DMS 273 (cell line): Measurements from ENCODE around the gene MOB3B.
"Not testable (repeated sequence)": the region's sequence is repeated elsewhere in the genome, so short reads cannot be mapped to it uniquely, and the experiment has no call there.

ENCODE experiments used
- DNase-seq: peaks from one replicate; lab custom pipeline; 2025; ENCODE audit not compliant: unreplicated experiment; lab: John Stamatoyannopoulos, UW

MOB3B gene

DNA sequence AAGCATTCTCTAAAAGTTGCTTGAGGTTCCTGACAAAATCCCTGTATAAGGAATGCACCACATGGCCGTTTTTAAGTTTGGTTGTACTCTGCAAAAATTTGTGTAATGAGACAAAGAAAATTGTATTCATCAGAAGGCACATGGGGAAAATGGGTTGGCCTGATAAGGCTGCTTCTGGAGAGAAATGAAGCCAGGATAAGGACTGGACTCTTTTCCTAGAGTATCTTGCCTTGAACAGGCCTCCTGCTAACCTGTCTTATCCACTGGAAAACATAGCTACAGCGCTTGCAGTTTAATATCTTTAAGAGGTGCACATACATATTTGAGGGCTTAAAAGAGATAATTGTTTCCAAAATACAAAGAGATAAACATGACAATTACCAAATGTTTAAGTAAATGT lies 46.9 kb downstream of the MOB3B start:
- peak; percentile 30 for DNase-seq

DNA sequence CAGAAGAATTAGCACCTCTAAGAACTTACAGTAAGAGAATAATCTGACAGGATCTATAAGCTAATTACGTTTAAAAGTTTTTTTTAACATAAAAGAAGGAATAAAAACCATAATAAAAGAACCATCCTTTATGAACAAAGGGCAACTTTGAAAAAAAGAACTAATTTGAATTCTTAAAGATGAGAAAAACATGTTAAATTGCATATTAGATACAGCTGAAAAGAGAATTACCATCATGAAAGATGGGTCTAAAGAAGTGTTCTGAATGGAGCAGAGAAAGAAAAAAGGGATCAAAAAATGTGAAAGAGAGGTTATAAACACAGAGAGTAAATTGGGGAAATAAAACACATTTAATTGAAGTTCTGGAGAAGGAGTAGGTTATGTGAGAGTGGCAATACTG lies 51.3 kb downstream of the MOB3B start:
- no peak for DNase-seq

DNA sequence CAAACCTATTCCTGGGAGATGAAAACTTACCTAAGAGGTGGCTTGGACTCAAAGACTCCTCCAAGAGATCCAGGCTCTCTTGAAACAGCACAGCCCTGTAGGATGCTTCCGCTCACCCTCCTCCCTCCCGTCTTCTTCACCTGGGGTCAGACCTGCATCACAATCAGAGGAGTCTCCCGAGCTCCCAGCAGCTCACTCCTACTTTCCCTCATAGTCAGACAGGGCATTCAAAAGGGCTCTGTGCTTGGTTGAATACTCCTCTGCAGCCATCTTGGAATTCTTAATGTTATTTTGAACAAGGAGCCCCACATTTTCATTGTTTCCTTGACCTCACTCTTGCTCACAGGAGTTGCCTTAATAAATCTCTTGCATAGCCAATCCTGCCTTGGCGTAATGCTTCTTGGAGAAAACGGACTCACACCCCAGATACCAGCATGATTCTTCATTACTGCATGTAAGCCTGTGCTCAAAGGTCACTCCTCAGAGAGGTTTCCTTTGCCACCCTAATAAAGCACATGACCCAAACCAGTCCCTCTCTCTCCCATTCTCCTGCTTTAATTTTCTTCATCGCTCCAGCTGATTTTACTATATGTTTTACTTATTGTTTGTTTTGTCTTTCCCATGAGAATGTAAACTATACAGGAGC lies 52.6 kb downstream of the MOB3B start:
- DNase-seq, result no peak

DNA sequence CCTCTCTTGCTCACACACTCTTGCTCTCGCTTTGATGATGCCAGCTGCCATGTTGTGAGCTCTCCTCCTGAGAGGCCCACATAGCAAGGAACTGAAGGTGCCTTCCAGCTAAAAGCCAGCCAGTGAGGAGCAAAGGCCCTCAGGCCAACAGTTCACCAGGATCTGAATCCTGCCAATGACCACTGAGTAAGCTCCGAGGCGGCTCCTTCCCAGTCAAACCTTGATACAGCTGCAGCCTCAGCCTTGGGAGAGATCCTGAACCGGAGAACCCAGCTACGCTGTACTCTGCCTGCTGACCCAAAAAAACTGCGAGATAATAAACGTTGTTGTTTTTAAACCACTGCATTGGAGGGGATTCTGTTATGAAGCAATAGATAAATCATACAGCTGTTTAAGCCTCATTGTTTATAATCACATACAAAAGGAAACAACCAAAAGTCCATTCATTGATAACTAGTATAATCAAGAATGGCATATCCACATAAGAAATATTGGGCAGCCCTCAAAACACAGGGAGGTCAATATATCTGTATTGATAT lies 54.5 kb downstream of the MOB3B start:
- DNase-seq, result no peak

DNA sequence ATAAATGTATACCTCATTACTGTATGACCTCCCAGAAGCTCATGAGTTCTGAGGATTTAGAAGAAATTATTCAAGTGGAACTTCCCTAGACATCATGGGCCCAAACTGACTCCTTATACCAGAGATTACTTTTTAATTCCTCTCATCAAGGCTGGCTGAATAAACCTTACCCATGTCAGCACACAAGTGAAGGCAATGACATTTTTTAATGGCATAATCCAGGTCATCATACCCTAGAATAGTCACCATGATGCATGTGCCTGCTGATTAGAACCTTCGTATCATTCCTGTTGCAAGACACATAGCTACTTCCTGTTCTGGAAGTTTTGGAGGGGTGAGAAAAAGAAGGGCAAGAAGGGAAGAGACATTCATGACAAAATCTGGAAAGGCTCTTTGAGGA lies 55.3 kb downstream of the MOB3B start:
- DNase-seq, result no peak

DNA sequence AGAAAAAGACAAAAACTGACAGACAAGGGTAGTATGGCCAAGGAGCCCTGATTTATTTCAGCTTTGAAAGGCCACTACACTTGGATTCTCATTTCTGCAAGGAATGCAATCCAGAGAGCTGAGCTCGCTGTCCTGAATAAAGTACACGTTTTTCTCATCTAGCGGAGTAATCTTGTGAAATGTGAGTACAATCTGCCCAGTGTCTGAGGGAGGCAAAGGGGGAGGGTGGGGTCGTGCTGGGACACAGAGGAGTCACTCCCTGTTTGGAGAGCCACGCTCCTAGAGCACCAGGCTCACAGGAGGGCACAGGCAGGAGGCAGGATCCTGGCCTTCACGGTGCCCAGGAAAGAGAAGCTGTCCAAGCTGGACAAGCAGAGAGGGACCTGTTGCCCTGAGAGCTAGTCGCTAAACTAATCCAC lies 56.5 kb downstream of the MOB3B start:
- DNase-seq, result peak; percentile 93

DNA sequence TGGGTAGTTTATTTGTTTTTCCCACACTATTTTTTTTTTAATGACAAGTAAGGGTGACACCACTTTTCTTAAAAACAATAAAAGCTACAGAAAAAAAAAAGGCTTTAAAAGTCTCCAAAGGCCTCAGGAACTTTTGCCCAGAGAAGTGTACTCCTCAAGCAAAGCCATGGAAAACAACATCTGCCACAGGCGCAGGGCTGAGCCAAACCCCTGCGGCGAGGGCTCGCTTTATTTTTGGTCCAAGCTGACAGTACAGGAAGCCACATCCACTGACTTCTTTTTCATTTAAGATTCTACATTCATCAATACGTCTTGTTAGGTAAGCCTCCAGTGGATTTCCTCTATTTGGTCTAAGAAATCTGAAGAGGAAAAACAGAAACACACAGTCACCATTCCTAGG lies 57.4 kb downstream of the MOB3B start:
- peak; percentile 91 for DNase-seq

DNA sequence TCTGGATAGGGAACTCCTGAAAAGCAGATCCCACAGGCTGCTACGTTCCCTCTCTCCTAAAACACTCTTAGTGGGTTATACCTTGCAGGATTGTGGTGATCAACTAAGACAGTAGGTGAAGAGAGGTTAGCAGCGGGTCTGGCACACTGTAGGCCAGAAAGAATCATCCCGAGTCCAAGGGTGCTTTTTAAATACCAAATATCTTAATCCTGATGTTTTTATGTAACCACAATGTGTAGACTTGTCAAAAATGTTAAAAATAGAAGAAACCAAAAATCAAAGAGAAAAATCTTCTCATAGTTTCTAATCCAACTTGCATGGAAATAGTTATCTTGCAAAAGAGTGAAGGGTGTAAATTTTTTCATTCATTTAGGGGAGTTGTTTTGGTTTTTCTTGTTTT lies 57.8 kb downstream of the MOB3B start:
- peak; percentile 53 for DNase-seq

DNA sequence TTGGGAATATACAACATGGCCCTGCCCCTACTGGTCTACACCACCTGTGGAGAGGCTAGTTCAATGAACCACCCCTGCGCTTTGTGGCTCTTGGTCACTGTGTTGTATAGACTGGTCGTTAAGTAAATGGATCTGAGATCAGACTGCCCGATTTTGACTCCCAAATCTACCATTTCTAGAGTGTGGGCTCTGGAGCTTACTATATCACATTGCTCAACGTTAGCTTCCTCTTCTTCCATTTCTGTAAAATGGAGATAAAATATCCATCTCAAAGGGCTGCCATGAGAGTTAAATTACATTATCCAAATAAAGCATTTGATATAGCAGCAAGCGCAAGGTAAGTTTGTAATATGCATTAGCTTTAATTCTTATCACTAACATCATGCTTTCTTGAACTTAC lies 58.2 kb downstream of the MOB3B start:
- DNase-seq, result peak; percentile 53

DNA sequence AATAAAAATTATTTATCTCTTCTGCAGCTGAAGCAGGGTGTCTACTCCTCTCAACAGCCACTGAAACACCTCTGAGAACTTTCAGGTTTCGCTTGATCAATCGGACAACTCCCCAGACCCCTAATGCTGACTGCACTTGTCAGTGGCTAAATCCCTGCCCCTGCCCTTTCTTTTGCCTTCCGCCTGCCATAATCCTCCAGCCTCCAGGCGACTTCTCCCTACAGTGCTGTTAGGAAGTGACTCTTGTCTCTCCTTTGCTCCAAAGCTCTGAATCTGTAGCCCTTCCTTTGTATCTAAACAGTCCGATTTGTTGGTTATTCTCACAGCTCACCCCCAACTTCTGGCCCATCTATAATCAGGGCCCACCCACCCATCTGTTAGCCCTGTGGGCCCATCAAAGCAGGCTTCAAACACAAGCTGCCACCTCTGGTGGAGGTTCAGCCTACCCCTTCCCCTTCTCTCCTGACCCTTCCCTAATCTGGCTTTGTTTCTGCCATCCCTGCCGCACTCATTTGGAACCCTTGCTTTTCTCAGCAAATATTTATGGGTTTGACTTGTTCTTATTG lies 59.2 kb downstream of the MOB3B start:
- peak; percentile 90 for DNase-seq

DNA sequence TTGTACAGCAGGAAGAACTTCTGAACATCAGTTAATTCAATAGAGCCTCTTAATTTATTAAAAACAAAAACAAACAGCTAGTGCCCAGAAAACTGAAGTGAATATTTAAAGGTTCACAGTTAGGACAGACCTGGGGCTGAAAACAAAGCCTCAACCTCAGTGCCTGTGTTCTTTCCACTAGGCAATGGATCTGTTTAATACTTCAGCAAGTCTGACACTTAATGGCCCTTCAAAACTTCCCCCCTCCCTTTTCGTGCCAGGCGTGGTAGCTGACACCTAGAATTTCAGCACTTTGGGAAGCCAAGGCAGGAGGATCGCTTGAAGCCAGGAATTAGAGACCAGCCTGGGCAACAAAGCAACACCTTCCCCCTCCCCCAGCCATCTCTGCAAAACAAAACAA lies 60.1 kb downstream of the MOB3B start:
- DNase-seq, result no peak

DNA sequence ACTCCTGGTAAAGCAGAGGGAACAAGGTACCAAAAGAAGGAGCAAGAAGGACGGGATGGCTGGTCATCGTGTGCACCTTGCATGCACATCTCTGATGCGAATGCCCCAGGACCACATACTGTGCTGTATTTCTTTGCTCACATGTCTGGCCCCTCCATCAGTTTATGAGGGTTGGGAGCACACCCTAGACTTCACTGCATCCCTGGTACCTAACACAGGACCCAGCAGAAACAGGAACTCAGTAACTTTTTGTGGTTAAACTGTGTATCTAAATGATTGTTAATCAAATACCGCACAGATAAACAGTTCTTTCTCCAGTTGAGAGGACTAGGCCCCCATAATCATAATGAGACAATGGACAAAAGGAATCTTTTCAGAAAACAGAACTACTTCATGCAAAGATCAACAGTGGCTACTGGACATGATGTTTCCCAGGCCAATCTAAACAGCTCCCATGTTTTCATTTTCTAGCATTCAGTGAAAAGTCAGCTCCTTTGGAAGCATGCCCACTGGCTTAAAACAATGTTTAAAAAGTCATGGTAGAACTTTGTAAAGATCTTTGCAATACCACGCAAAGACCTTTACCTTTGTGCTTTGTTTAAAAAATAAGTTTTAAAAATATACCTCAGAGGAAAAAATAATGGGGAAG lies 61.0 kb downstream of the MOB3B start:
- DNase-seq, result no peak

DNA sequence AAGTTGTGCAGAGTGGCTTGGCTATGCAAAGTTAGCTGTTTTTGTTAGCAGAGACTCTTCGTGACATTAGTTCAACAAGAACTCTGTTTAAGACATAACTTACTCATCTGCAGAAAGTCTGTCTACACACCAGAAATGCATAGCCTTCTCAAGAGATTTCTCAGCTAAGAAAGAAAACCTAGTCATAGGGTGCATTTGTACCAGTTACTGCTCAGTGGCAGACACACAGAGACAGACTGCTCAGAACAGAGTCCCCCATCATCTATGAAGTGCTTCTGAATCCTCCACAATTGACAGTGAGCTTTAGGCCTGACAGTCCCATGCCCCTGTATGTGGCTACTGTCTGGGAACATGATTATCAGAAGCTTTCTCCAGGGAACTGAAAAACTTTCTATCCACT lies 61.6 kb downstream of the MOB3B start:
- DNase-seq, result no peak

DNA sequence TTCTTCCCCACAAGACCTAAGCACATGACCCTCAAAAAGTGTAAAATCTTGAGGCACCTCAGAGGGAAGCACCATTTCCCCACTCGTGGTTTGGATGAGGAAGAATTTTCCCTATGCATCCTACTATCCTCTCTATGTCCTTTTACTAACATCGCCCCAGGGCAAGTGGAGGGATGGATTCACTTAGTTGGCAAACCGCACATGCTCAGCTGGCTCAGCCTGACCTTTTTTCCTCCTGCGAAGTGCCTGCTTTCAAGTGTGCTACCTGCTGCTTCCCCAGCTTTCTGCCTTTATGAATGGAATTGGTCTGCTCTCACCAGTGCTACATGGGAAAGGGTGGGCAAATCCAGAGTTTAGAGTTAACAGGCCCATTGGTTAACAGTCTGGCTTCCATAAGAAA lies 62.1 kb downstream of the MOB3B start:
- no peak for DNase-seq

DNA sequence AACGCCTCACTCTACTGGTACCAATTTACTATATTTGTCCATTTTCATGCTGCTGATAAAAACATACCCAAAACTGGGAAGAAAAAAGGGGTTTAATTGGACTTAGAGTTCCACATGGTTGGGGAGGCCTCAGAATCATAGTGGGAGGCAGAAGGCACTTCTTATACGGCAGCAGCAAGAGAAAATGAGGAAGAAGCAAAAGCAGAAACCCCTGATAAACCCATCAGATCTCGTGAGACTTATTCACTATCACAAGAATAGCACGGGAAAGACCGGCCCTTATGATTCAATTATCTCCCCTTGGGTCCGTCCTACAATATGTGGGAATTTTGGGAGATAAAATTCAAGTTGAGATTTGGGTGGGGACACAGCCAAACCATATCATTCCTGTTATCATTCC lies 63.1 kb downstream of the MOB3B start:
- not testable (repeated sequence) for DNase-seq

DNA sequence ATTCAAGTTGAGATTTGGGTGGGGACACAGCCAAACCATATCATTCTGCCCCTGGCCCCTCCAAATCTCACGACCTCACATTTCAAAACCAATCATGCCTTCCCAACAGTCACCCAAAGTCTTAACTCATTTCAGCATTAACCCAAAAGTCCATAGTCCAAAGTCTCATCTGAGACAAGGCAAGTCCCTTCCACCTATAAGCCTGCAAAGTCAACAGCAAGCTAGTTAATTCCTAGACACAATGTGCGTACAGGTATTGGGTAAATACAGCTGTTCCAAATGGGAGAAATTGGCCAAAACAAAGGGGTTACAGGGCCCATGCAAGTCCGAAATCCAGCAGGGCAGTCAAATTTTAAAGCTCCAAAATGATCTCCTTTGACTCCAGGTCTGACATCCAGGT lies 64.7 kb downstream of the MOB3B start:
- DNase-seq, result not testable (repeated sequence)

DNA sequence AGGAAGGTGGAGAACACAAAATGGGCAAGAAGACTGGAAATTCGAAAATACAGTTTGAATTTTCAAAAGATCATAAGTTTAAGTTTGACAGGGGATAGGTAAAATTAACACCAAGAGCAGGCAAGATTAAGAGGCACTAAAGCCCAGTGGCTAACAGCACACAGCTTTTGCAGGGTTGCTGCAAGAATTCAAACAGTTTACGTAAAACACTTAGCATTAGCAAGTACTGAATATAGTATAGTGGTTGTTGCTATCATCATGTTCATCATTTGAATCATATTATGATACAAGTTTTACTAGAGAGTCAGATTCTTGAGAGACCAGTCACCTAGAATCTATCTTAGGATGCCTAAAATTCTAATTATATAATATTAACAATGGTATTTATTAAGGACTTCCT lies 66.8 kb downstream of the MOB3B start:
- no peak for DNase-seq

DNA sequence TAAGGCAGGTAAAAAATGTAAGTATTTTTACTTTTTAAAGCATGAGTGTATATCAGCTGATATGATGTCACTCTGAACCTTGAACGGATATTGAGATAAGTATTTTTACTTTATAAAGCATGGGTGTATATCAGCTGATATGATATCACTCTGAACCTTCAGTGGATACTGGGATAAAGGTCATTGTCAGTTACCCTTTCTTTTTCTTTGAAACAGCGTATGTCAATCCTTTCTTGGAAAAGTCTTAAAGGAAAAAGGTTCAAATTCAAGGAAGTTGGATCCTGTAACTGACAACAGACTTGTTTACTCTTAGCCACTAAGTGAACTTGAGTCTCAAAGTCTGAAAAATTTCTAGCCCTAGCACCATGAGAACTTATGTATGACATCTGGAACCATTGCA lies 67.2 kb downstream of the MOB3B start:
- DNase-seq, result no peak

DNA sequence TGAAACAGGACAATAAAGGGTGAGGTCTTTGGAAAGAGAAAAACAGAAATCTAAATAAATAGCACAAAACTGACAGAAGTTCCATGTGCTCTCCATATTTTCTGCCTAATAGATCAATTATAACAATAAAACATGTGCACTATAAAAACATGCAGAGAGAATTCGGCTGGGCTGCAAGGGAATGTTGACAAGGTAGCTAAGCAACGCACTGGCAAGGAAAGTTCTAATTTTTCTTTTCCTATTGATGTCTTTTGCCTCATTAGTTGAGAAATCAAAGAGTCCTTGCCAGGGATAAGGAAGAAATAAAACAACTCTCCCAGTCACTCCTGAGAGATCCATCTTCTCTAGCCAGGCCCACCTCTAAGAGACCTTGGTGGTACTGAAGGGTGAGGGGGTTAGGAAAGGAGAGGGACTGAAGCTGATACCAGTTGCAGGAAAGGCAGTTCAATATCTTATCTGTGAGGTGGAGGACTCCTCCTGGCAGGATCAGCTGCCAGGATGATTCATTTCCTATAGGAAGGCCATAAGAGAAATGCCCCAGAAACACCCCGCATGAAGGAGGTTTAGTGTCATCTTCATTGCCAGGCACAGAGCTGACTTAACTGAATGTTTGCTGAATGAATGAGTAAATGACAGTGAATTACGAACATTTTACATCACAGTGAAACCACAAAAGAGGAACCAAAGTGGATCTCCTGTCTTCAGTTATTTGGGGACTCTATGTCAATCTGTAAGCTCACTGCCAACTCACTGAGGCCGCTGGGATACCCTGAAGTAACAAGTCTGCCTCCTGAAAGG lies 69.2 kb downstream of the MOB3B start:
- no peak for DNase-seq

DNA sequence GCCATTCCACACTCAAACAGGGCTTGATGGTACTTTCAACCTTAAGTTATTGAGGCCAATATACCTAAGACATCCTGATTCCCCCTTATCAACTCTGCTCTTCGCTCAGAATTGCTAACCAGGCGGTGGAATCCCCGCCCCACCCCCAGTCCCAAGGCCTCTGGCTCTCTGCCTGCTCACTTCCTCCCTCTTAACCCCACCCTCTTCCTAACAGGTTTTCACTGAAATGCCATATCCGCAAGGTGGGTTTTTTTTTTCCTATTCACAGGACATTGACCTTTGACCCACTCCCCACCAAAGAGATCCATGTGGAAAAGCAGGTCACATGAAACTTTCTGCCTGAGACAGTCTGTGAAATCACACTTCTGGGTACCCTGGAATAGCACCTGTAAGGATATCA lies 72.2 kb downstream of the MOB3B start:
- DNase-seq, result no peak

DNA sequence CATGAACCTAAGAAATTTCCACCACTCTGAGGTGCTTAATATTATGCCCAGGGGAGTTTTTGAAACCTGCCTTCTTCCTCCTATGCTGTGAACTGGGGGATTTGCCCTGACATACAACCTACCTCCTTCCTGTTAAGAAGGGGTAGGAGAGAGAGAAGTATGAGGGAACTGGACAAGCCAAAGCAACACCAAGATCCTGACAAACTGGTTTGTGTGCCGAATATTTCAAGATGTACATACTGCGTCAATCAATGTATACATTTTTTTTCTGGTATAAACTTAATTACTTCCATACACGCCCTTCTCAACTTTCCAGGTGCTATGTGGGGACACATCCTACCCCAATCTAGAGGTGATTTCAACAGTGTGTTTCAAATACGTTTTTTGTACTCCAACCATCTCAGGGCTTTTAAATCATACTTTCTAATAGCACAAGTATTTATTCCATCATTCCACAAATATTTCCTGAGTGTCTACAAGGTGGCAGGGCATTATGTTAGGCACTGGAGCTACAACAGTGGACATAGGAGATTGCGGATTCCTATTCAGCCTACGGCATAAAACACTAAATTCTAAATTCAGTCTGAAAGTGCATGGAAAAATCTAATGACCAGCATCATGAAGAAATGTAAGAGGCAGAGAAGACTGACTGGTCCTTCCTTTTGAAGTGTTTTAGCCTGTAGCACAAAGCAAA lies 75.6 kb downstream of the MOB3B start:
- DNase-seq, result no peak
